Right atrium auricular region (tissue), 2 donors: ENCODE measurements around the gene GABBR2. TPM values are rescaled to one million over a fixed set of nuclear protein-coding genes. Genes with fewer than 3 reads are reported as not detected.
"Not testable (repeated sequence)": the region's sequence is repeated elsewhere in the genome, so short reads cannot be mapped to it uniquely, and the experiment has no call there.

Source experiments
- DNase-seq: peaks from one replicate; pipeline ENCODE4 v3.0.0-alpha.2; 2019; ENCODE audit warnings: low spot score
- H3K27ac ChIP-seq, 2 donors: fragments of 200-600 bp; sonication (generic); 1 replicate in 1 of 2; 2 replicates in 1 of 2; pipeline ENCODE4 v1.5.1; 2016 to 2019
- H3K27me3 ChIP-seq, 2 donors: fragments of 200-600 bp; sonication (generic); one replicate each; pipeline versions ENCODE4 v1.5.1 to v1.6.0; 2017 to 2019
- H3K36me3 ChIP-seq: fragments of 200-600 bp; sonication (generic); one replicate; pipeline ENCODE4 v1.5.1; 2016
- H3K4me1 ChIP-seq, 2 donors: fragments of 200-600 bp; sonication (generic); one replicate each; pipeline versions ENCODE4 v1.5.1 to v1.6.0; 2017 to 2019
- H3K4me3 ChIP-seq, 2 donors: fragments of 200-600 bp; sonication (generic); 1 replicate in 1 of 2; 2 replicates in 1 of 2; pipeline ENCODE4 v1.5.1; 2017 to 2019; ENCODE audit warnings: mild to moderate bottlenecking in 1 of 2, moderate library complexity in 1 of 2
- H3K9me3 ChIP-seq, 2 donors: fragments of 200-600 bp; sonication (generic); one replicate each; pipeline ENCODE4 v1.5.1; 2019
- CTCF ChIP-seq, 2 donors: fragments of 200-600 bp; sonication (generic); IDR thresholded peaks; one replicate each; pipeline ENCODE4 v1.5.1; 2019; ENCODE audit warnings: antibody characterized with exemption in 2 of 2
- total RNA-seq, 2 donors: library from RNA; depleted of rRNA; stranded (reverse); fragments of >200 nt; gene quantifications; one replicate each; pipeline ENCODE4 v1.1.0, GENCODE V29; 2016

GABBR2 gene
- total RNA-seq, 2 donors from 2014 or later: 0.22 TPM; not detected in 1

DNA sequence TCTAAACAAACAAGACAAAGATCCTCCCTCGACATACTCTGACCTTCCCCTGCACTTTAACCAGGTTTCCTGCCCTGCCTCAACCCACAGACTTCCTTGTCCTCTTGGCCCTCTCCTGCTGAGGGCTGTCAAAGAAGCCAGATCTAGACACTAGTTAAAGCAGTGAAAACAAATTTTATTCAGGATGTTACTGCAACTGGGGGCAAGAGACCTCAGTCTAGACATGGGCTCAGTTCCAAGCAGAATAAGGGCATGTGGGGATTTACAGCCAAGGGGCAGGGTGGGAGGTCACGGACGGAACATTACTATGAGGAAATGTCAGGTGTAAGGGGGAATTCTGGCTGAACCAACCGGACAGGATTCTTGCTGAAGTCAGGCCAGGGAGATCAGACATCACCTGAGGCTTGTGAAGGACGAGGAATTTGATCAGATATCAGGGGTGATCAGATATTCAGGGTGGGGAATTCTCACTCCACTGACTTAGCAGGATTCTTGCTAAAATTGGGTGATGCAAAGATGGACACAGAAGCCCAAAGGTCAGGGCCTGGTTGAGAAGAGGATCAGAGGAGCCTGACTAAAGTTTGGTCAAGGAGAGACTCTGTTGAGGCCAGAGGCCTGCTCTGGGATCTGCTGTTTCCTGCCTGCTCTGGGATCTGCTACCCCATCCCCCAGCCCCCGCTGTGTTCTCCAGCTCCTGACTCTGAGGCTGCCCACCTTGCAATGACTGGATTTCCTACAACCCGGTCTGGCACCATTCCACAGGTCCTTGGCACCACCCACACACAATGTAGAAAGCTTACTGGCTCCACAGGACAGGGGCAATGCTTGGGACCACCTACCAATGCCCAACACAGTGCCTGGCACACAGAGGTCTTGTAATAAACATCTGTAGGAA, 21.5 kb downstream of the GABBR2 start:
- no peaks in the 10 kb centered on the region for H3K9me3 ChIP-seq
- no peak overlapping the region for H3K27ac ChIP-seq
- H3K4me1 ChIP-seq: no peaks in the 10 kb centered on the region
- no peak for TF ChIP-seq CTCF (IDR thresholded peaks at IDR 0.05)
- no peak overlapping the region for H3K4me3 ChIP-seq
- H3K27me3 ChIP-seq: no peaks in the 10 kb centered on the region
- no peak for DNase-seq
- no peaks in the 10 kb centered on the region for H3K36me3 ChIP-seq

- not testable (repeated sequence) for H3K27me3 ChIP-seq, H3K4me1 ChIP-seq, H3K4me3 ChIP-seq, H3K9me3 ChIP-seq, H3K27ac ChIP-seq, H3K36me3 ChIP-seq
- DNase-seq: peak; percentile 52
These were observed 23.9 kb downstream of the GABBR2 start for GRCh38 chr9:98684816-98685215.

GRCh38 chr9:98678244-98678842, 30.4 kb downstream of the GABBR2 start:
- Histone ChIP-seq H3K27ac (no peak overlapping the region), H3K9me3 (peaks cover 0 to 11% of the 10 kb centered on the region in 2 donors), H3K27me3 (no peaks in the 10 kb centered on the region), H3K4me1 (no peaks in the 10 kb centered on the region), H3K4me3 (no peak overlapping the region), H3K36me3 (no peaks in the 10 kb centered on the region)
- TF ChIP-seq CTCF (IDR thresholded peaks at IDR 0.05): peak in 1 of 2 donors; percentile 29
- DNase-seq: no peak

GRCh38 chr9:98673681-98674080, 35.1 kb downstream of the GABBR2 start:
- no peaks in the 10 kb centered on the region for H3K4me1 ChIP-seq
- peaks cover 0 to 11% of the 10 kb centered on the region in 2 donors for H3K9me3 ChIP-seq
- no peak overlapping the region for H3K27ac ChIP-seq
- DNase-seq: no peak
- H3K27me3 ChIP-seq: no peaks in the 10 kb centered on the region
- H3K36me3 ChIP-seq: no peaks in the 10 kb centered on the region
- no peak for TF ChIP-seq CTCF (IDR thresholded peaks at IDR 0.05)
- H3K4me3 ChIP-seq: no peak overlapping the region

- no peaks in the 10 kb centered on the region for H3K9me3 ChIP-seq
- no peak for TF ChIP-seq CTCF (IDR thresholded peaks at IDR 0.05)
- no peaks in the 10 kb centered on the region for H3K36me3 ChIP-seq
- no peak overlapping the region for H3K27ac ChIP-seq
- no peaks in the 10 kb centered on the region for H3K4me1 ChIP-seq
- no peak for DNase-seq
- no peaks in the 10 kb centered on the region for H3K27me3 ChIP-seq
- no peak overlapping the region for H3K4me3 ChIP-seq
These were observed 41.6 kb downstream of the GABBR2 start for GRCh38 chr9:98667005-98667640.

DNA sequence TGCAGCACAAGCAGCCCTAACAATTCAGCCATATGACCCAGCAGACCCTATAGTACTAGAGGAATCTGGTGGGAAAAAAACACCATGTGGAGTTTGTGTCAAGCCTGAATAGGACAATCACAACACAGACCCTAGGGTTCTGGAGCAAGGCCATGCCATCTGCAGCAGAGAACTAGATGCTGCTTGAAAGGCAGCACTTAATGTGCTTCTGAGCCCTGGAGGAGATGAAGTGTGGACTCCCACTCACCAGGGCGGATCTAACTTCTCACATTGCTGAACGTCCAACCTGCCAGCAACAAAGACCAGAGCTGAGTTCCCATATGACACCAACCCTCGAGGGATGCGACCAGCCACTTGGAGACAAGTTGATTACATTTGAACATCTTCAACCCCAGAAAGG, 43.2 kb downstream of the GABBR2 start:
- Histone ChIP-seq H3K4me3 (no peak overlapping the region), H3K9me3 (no peaks in the 10 kb centered on the region), H3K27me3 (no peaks in the 10 kb centered on the region), H3K4me1 (no peaks in the 10 kb centered on the region), H3K27ac (no peak overlapping the region), H3K36me3 (no peaks in the 10 kb centered on the region)
- no peak for TF ChIP-seq CTCF (IDR thresholded peaks at IDR 0.05)
- DNase-seq: no peak
